NCI-H510A (cell line): ENCODE measurements around the gene AFF1.
"Not testable (repeated sequence)": the region's sequence is repeated elsewhere in the genome, so short reads cannot be mapped to it uniquely, and the experiment has no call there.

ENCODE experiments used
- DNase-seq: peaks from one replicate; lab custom pipeline; 2025; lab: John Stamatoyannopoulos, UW

Gene AFF1

DNA sequence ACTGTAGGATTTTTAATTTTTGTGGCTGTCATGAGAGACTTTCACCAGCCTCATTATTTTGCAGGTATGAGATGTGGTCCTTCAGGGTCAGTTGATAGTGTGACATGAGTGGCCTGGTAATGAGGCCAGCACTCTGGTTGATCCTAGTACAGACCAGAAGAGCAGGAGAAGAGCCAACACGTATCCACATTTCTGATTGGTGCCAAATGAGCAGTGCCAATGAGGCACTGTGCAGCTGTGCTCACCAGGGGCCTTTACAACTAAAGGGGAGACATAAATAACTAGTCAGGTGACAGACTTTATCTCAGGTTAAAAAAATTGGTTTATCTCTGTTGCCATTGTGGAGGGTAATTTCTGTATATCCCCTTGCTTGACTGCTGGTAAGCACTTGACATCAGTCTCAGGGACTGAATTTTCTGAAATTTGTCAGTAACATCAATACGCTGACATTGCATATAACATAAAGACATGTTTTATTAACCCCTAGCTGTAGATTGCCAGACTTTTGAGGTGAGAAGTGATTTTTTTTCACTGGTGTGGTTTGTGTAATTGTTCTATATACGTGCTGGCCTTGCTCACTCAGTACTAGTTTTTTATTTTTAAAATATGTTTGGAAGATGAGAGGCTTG, 101.2 kb downstream of the AFF1 start:
- DNase-seq: no peak

DNA sequence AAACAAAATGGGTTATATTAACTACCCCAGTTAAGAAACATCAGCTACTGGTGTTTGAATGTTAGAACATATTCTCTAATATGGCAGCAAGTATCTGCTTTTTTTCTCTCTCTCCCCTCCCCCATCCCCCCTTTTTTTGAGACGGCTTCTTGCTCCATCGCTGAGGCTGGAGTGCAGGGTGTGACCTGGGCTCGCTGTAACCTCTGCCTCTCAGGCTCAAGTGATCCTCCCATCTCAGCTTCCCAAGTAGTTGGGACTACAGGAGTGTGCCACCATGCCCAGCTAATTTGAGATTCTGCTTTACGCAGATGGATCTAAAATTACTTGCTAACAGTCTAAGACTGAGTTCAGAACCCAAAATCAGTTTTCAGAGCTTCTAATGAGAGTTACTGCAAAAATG, 101.9 kb downstream of the AFF1 start:
- DNase-seq: no peak

DNA sequence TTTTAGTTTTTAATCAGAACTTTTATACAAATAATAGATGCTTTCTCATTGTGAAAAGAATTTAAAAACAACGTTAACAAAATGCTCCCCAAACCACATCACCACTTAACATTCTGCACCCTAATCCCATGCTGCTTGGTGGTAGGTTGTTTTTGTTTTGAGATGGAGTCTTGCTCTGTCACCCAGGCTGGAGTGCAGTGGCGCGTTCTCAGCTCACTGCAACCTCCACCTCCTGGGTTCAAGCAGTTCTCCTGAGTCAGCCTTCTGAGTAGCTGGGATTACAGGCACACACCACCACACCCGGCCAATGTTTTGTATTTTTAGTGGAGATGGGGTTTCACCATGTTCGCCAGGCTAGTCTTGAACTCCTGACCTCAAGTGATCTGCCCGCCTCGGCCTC, 102.4 kb downstream of the AFF1 start:
- not testable (repeated sequence) for DNase-seq

DNA sequence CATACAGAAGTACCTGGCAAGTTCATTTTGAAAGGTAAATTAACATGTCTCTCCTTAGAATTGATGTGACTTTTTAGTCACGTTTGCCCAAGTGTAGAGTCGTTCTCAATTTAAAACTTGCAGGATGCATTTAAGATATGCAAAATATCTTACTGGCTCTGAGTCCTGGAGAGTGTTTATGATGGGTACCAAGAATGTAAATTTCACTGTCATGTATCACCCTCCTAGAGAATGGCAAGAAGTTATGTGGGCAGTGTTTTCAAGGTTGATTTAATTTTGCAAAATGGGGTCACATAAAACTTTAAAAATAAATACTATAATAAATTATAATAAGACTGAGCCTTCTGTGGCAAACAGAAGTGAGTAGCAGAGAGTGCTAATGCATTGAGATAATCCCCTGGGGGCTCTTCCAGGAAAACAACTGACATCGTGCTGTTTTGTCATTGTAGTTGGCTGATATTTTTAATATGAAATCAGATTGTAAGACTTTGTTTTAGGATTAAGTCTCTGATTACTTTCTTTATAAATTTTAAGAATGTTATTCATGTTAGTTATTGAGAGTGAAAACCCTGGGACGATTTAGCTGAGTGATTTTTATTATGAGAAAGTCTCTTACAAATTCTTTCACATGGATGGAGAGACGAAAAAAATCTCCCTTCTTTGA, 103.0 kb downstream of the AFF1 start:
- no peak for DNase-seq

DNA sequence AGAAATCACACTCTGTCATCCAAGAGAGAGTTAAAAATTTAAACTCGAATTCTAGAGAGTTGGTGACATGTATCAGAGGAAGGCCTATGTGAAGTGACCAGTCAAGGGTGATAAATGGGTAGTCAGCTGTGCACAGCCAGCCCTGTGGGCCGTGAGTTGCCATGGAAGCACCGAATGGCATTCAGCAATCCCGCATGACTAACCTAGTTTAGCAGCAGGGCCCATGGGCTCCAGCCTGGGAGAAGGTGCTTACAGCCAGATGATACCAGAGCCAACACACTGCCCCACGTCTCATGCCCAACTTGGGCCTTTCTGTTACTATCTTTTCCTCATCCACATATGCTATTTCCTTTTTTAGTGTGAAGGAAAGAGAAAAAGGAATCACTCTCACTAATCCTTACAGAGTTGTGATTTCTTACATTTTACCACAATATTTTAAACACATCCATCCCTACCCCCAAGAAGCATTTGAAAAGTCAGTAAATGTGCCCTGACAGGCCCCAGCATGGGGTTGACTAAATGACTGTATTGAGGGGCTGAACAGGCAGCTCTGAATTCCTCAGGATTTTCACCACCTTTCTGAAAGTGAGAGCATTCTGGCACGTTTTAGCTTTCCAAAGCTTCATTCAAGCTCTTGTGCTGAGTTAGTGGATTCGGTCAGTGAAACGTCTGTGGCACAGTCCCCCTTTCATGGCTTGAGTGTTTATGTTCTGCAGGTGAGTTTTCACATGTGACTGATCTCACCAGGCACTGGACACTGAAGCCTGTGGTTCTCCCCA, 104.2 kb downstream of the AFF1 start:
- DNase-seq: peak; percentile 65

DNA sequence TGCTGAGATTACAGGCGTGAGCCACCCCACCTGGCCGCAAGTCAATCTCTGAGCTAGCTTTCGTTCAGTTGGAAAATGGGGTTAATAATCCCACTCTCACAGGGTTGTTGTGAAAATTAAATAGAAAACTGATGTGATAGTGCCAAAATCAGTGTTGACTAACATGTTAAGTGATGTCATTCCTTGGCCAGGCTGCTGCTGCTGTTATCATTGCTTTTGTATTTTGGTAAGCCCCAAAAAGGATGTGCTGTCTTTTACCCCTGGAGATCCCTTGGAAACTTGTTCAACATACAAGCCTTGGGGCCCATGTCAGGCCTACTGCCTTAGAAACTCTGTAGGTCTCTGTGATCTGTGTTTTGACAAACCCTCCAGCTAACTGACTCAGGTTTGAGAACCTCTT, 106.3 kb downstream of the AFF1 start:
- no peak for DNase-seq

DNA sequence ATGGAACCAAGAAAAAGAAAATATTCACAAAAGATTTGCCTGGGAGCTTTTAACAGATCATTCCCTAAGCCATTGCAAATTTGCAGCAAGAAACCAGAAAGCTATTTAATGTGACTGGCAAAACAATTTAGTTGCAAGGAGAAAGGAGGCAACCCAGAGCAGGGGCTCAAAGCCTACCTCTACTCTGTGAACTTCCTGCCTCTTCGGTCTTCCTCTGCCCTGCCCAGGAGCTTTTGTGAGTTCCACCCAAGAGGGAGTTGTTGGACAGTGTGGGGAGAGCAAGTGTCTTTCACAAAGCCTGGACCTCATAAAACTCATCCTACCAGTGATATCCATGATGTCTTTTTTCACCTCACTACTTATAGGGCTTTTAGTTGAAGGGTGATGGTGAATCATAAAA, 107.4 kb downstream of the AFF1 start:
- DNase-seq: no peak

DNA sequence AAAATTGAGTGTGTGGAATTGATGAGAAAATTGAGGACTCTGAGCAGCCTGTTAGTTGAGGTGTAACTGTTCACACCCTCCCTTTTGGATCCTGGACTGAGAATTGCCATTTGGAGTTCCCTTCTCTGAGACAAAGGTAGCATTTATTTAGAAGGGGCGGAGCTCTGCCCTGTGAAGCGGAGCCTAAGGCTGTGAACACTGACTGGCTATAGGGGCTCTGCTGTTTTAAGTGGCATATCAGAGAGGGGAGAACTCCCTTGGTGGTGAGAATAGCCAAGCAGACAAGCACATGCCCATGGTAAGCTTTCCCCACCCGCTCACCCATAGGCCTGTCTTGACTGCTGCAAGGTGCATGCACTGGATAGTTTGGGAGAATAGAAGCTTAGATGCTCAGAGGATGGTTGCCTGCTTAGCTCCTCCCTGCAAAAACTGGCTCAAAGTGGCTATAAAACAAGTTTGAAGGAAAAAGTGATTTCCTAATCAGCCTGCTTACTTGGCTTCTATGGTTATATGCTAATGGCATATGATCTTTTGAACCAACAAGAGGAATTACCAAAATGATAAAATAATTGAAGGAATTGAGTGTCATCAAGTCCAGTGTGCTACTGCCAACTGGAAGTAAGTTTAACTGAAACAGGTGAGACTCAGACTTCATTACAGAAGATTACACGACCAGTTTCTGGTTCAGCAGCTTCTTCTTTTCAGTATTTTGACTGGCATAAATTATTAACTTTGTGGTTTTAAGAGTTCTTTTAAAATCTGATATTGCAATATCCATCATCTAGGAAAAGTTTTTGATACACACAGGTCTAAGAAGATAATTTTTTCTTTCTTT, 108.4 kb downstream of the AFF1 start:
- no peak for DNase-seq

DNA sequence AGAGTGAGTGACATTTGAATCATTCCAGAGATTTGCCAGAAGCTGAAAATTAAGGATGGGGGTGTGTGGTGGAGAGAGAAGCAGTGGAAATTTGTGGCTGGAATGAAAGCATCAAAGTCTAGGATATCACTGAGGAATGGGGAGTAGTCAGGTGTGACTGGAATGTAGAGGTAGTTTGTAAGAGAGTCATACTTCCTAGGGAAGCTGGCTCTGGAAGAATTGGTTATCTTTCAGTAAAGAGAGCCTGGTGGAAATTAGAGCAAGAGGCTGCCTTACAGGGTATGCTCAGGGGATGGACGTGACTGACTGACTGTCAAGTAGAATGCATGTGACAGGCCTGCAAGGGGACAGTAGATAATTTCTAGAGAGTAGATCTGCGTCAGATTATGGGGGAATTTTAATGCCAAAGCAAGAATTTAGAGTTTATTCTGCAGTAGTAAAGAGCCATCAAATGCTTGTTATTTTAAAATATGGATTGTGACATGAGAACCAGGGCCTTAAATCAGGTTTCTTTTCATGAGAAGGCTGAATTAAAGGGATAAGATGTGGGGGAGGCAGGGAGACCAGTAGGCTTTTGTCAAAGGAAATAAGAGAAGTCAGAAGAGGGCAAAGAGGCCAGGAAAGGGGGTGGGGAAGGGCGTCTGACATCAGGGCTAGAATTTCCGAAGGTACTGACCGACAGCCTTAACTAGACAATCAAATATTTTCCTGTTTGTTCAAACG, 109.9 kb downstream of the AFF1 start:
- no peak for DNase-seq

DNA sequence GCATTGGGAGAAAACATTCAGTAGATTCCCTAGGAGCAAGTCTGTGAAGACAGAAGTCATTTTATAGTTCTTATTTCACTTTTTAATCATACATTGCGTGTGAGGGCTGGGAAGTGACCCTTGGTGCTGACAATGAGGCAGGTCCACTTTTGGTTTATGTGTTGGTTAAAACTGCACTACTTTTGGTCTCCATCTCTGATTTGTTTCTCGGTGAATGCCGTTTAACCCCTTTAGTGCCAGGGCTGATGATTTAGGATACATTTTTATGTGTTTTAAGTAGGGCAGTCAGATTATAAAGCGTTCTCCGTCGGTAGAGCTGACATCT, 110.4 kb downstream of the AFF1 start:
- DNase-seq: no peak

DNA sequence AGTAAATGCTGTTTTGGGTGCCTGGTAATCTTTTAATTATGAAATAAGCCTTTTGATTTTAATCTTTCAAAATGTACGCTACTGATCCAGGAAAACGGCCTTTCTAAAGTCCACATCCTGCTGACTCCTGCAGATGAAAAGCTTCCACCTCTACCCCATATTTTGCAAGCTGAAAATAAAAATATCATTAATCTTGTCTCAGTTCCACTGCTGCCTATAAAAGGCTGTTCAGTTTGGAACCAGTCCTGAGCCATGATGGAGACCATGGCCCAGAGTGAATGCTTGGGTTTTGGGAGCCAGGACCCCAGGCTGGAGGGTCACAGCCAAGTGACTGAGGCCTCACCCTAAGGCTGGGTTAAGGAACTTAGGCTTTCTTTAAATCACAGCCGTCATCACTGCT, 110.8 kb downstream of the AFF1 start:
- DNase-seq: no peak

DNA sequence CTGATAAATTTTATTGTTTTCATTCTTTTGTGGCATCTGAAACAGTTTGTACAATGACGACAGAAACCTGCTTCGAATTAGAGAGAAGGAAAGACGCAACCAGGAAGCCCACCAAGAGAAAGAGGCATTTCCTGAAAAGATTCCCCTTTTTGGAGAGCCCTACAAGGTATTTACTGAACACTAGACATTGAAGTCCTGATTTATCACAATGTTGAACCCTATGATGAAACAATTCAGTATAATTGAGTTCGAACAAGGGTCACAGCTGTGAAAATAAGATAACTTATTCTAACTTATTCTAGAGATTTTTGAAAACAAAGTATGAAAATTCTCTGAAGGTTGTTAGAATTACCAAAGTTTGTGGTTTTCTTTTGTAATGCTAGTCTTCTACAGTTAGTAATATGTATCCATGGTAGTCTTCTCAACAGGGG, 111.3 kb downstream of the AFF1 start:
- no peak for DNase-seq

DNA sequence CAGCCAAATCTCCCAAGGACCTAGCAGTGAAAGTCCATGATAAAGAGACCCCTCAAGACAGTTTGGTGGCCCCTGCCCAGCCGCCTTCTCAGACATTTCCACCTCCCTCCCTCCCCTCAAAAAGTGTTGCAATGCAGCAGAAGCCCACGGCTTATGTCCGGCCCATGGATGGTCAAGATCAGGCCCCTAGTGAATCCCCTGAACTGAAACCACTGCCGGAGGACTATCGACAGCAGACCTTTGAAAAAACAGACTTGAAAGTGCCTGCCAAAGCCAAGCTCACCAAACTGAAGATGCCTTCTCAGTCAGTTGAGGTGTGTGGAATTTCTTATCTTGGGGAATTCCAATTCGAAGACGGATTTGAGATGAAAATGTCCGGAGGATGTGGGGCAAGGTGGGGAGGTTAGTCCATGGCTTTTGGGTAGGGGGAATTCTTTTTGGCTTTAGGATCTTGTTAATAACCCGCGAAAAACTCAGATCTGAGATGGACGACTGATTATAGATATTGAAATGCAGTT, 112.5 kb downstream of the AFF1 start:
- no peak for DNase-seq

DNA sequence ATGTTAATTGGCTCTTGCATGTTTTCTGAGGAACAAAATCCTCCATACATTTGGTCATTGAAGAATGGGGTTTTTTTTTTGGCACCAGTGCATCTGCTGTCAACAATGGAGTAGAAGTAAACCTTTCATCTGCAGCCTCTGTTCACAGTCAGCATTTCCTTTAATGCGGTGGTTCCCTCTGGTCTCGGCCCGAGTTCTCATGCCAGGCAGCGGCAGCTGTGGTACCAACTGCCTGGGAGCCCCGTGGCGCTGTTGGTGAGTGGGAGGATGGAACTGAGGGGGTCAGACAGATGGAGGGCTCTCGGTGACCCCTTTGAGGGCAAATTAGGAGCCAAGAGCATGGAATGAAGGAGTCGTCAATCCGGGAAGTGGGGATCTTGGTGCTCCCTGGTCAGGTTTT, 114.7 kb downstream of the AFF1 start:
- DNase-seq: no peak

DNA sequence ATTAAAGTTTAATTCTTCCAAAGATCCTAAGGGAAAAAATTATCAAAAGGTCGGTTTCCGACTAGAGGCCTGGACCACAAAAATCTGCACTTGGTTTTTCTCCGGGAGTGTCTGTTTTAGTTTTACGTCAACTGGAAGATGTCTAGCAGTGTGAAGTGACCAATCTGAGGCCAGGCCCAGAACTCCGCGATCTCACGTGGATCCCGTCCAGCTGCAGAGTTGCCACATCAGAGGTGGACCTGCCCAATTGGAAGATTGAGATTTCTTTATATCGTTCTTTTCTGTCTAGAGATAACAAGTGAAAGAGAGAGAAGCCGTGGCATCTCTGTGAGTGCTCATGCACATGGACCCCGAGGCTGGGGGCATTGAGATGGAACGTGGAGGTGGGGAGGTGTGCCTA, 115.8 kb downstream of the AFF1 start:
- DNase-seq: no peak

DNA sequence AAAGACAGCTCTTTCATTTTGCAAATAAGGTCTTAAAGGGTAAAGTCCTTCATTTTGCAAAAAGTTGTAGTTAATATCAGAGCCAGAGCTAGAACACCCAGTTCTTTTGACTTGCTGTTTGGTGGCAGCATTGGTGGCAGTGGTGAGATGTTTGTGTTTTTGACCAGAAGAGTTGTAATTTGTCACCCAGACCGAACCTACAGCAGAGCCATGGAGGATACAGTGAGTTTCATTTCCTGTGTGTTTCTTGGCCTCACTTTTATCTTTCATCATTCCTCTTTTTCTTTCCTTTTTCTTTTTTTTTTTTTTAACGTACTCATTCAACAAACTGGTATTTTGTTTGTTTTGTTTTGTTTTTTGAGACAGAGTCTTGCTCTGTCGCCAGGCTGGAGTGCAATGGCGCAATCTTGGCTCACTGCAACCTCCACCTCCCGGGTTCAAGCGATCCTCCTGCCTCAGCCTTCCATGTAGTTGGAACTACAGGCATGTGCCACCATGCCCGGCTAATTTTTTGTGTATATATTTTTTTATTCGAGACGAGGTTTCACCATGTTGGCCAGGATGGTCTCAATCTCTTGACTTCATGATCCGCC, 116.4 kb downstream of the AFF1 start:
- no peak for DNase-seq

DNA sequence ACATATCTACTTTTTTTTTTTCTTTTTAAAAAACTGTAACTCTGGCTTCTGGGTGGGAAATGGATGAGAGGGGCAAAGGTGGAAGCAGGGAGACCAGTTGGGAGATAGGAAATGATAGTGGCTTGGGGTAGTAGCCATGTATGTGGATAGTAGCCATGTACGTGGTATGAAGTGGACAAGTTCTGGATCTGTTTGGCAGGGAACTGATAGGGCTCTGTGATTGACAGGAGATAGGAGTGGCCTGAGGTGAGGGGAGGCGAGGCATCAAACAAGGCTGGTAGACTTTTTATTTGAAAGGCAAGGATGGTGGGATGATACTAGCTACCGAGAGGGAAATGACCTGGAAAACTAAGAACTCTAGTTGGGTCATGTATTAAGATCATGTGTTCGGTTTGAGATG, 117.8 kb downstream of the AFF1 start:
- no peak for DNase-seq

DNA sequence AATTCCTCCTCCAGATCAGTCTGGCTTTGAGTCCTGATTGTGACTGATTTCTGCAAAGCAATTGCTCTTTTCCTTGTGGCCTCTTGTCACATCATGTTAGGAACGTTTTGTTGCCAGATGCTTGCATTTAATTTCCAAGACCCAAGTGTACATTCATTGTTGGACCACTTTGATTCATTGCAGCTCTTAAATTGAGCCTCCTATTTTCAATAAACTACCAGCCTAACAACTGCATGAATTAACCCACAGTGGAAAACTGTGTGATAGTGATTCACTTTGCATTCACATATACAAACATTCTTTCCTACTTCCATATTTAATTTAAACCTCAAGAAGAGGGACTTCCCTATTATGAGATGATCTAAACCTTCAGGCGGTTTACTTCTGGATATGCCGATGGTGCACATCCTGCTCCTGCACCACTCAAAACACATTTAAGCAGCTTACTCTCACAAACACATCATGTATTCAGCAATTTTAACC, 118.4 kb downstream of the AFF1 start:
- DNase-seq: no peak

DNA sequence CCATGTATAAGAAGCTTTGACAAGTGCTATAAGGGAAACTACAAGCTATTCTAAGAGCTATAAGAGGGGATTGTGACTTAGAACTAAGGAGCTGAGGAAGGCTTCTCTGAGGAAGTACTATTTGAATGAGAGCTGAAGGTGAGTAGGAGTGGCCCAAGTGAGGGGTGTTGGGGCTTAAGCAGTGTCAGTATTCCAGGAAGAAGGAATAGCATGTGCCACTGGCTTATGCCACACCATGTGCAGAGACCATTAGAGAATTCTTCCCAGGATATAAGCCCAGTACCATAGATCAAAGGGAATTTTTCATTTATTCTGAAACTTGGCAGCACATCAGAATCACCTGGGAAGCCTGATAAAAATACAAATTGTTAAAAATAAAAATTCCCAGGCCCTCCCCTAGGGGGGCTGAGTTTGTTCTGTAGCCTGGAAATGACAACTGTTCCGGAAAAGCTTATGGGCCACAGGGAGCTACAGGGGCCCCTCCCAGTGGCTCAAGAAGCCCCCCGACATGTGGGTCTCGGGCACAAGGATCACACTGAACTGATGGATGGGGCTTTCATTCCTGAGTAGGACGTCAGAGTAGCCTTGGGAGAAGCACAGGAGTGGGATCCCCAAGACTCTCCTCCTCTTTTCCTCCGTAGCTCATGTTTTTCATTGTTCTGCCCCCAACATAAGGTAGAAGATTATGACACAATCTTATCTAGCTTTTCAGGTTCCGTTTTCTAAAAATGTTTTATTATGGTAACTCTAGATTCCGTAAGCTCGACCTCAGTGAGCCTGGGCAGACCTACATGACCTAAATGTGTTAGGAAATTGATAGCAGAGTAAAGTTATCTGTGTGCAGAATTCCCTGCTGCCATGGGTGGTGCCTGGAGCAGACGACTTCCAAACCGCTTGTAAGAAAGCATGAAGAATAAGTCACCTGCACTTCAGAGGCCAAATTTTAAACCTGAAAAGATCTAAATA, 119.3 kb downstream of the AFF1 start:
- DNase-seq: no peak

DNA sequence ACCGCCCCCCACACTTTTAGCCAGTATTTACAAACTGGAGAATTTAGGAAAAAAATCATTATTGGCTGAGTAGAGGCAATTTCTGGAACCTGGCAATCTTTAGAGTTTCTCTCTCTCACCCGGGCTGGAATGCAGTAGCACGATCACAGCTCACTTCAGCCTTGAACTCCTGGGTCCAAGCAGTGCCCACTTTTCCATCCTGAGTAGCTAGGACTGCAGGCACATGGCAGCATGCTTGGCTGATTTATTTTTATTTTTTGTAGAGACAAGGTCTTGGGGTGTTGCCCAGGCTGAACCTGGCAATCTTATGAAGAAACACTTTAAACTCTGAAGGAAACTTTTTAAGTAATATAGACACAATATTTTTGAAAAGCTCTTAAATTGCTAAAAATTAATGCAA, 120.1 kb downstream of the AFF1 start:
- no peak for DNase-seq
